Spleen (tissue), 11 donors: ENCODE data around the gene RIMS3. TPM values are rescaled to one million over a fixed set of nuclear protein-coding genes. Genes with fewer than 3 reads are reported as not detected.

Source experiments
- DNase-seq: peaks from one replicate; pipeline ENCODE4 v3.0.0-alpha.2; 2020
- H3K27ac ChIP-seq, 8 donors: fragments of 200-600 bp; sonication (generic) in 7 of 8; 1 replicate in 4 of 8; 2 replicates in 4 of 8; pipeline versions ENCODE4 v1.5.0 to v1.8.0; 2016 to 2021; ENCODE audit warnings: inconsistent platforms in 4 of 8, mild to moderate bottlenecking in 4 of 8, moderate library complexity in 1 of 8
- H3K27me3 ChIP-seq, 7 donors: fragments of 200-600 bp; sonication (generic) in 6 of 7; replicated peaks in 1 of 7; 1 replicate in 4 of 7; 2 replicates in 3 of 7; pipeline versions ENCODE4 v1.5.0 to v1.8.0; 2016 to 2021; ENCODE audit warnings: inconsistent platforms in 3 of 7, mild to moderate bottlenecking in 1 of 7
- H3K36me3 ChIP-seq, 6 donors: fragments of 200-600 bp; sonication (generic) in 5 of 6; 1 replicate in 4 of 6; 2 replicates in 2 of 6; pipeline versions ENCODE4 v1.5.0 to v1.8.0; 2016 to 2021; ENCODE audit warnings: inconsistent platforms in 2 of 6
- H3K4me1 ChIP-seq, 6 donors: fragments of 200-600 bp; sonication (generic) in 5 of 6; 1 replicate in 3 of 6; 2 replicates in 3 of 6; pipeline versions ENCODE4 v1.5.0 to v1.8.0; 2016 to 2021; ENCODE audit warnings: inconsistent platforms in 3 of 6
- H3K4me3 ChIP-seq, 8 donors: fragments of 200-600 bp; sonication (generic) in 7 of 8; 1 replicate in 4 of 8; 2 replicates in 4 of 8; pipeline versions ENCODE4 v1.5.0 to v1.8.0; 2016 to 2021; ENCODE audit warnings: inconsistent platforms in 4 of 8, mild to moderate bottlenecking in 4 of 8, moderate library complexity in 2 of 8
- H3K9me3 ChIP-seq, 8 donors: fragments of 200-600 bp; sonication (generic) in 7 of 8; 1 replicate in 4 of 8; 2 replicates in 4 of 8; pipeline versions ENCODE4 v1.5.0 to v1.8.0; 2016 to 2021; ENCODE audit warnings: inconsistent platforms in 4 of 8
- CTCF ChIP-seq, 11 experiments: fragments of 200-600 bp in 7 of 11; fragments of 450-650 bp in 4 of 11; sonication (generic) in 4 of 11; IDR thresholded peaks in 8 of 11; conservative IDR thresholded peaks in 3 of 11; 1 replicate in 7 of 11; 2 replicates in 4 of 11; pipeline versions ENCODE4 v1.4.0 to v1.8.0; 2016 to 2021; ENCODE audit warnings: antibody characterized with exemption in 11 of 11, inconsistent platforms in 4 of 11, mild to moderate bottlenecking in 1 of 11
- POLR2A ChIP-seq, 3 donors: fragments of 450-650 bp; IDR thresholded peaks; one replicate each; pipeline ENCODE4 v1.5.1; 2017; ENCODE audit warnings: antibody characterized with exemption in 3 of 3, mild to moderate bottlenecking in 1 of 3
- POLR2AphosphoS5 ChIP-seq, 3 donors: sonication (generic); formaldehyde crosslinking; IDR thresholded peaks; one replicate each; pipeline ENCODE4 v1.5.1; 2017; ENCODE audit warnings: antibody characterized with exemption in 3 of 3
- WGBS, 5 donors: extraction: QIAGEN DNeasy Blood & Tissue Kit in 3 of 5; methylation state at CpG; one replicate each; pipeline versions ENCODE4 v1.1.5 to v1.1.7; 2013 to 2018; 5-methylcytosine and 5-hydroxymethylcytosine counted together
- intact Hi-C: fragments of 100-400 bp; cut with DNase I; formaldehyde crosslinking; loops from one replicate; pipeline ENCODE4 v1.15.0; 2023; ENCODE audit warnings: low total_unique reads
- polyA plus RNA-seq, 3 donors: library from polyadenylated mRNA; stranded (reverse); fragments of 200-250 nt; gene quantifications; one replicate each; pipeline ENCODE4 v1.2.1, GENCODE V29; 2013
- total RNA-seq, 7 donors: library from RNA; depleted of rRNA in 3 of 7; stranded (reverse); fragments of >200 nt in 3 of 7; fragmentation: NEBNext Ultra II Directional in 4 of 7; extraction: Animal tissue kit (Norgen Biotek cat#: 25700) in 4 of 7; gene quantifications; one replicate each; pipeline versions ENCODE4 v1.1.0 to v1.2.1, GENCODE V29; 2016 to 2021
- donor health status: healthy with polysubstance abuse.
- donor health status: DM: no; HTN: no; CAD: no; lungs with moderate emphysema.
- donor health status: DM: no; HTN: no; CAD: no.
- donor health status: Bipolar disorder and iron deficiency.
- donor health status: healthy.
- donor health status: DM: no; HTN: no; CAD: no.
- donor health status: DM: yes; HTN: yes; CAD: no.

Gene RIMS3
- total and polyA plus RNA-seq, 10 donors, result 0.30 to 6.9 (median 2.7) TPM

GRCh38 chr1:40625076-40625475, 40.4 kb downstream of the RIMS3 start:
- peaks cover 0 to 8% (median 0%) of the 10 kb centered on the region in 6 donors for H3K4me1 ChIP-seq
- no peak overlapping the region for H3K4me3 ChIP-seq
- no peaks in the 10 kb centered on the region for H3K9me3 ChIP-seq
- DNase-seq, result no peak
- H3K36me3 ChIP-seq, result peaks cover 0 to 6% (median 0%) of the 10 kb centered on the region in 6 donors
- 44 to 73% (median 56%) methylated on average over 4 of the region's 4 CpGs for WGBS, 5 donors
- intact Hi-C loops, result no loop called here
- H3K27me3 ChIP-seq, result no peaks in the 10 kb centered on the region
- no peak overlapping the region for H3K27ac ChIP-seq
- peak in 2 of 11 experiments; percentile 14 to 31 for TF ChIP-seq CTCF (IDR thresholded peaks at IDR 0.05 in 8 of 11, conservative IDR thresholded peaks at IDR 0.05 in 3 of 11)
- TF ChIP-seq POLR2A (IDR thresholded peaks at IDR 0.05), result no peak

- intact Hi-C loops, result no loop called here
- no peaks in the 10 kb centered on the region for H3K9me3 ChIP-seq
- no peak overlapping the region for H3K27ac ChIP-seq
- peaks cover 0 to 6% (median 0%) of the 10 kb centered on the region in 6 donors for H3K36me3 ChIP-seq
- TF ChIP-seq POLR2A (IDR thresholded peaks at IDR 0.05) (no peak), CTCF (IDR thresholded peaks at IDR 0.05 in 8 of 11, conservative IDR thresholded peaks at IDR 0.05 in 3 of 11) (no peak), POLR2AphosphoS5 (IDR thresholded peaks at IDR 0.05) (no peak)
- H3K4me1 ChIP-seq, result no peaks in the 10 kb centered on the region
- no peak for DNase-seq
- no peak overlapping the region for H3K4me3 ChIP-seq
- H3K27me3 ChIP-seq, result no peaks in the 10 kb centered on the region
- WGBS, 5 donors, result 73 to 91% (median 81%) methylated on average over 4 of the region's 4 CpGs
Measured at GRCh38 chr1:40622936-40623629, 42.4 kb downstream of the RIMS3 start.

GRCh38 chr1:40621821-40622450, 43.5 kb downstream of the RIMS3 start:
- Histone ChIP-seq H3K4me1 (no peaks in the 10 kb centered on the region), H3K9me3 (no peaks in the 10 kb centered on the region), H3K27me3 (no peaks in the 10 kb centered on the region), H3K4me3 (no peak overlapping the region), H3K27ac (no peak overlapping the region), H3K36me3 (peaks cover 0 to 6% (median 0%) of the 10 kb centered on the region in 6 donors)
- 73 to 86% (median 85%) methylated on average over 5 to 6 of the region's 6 CpGs for WGBS, 5 donors
- intact Hi-C loops, result no loop called here
- DNase-seq, result no peak
- TF ChIP-seq CTCF (IDR thresholded peaks at IDR 0.05 in 8 of 11, conservative IDR thresholded peaks at IDR 0.05 in 3 of 11), result no peak
- TF ChIP-seq POLR2AphosphoS5 (IDR thresholded peaks at IDR 0.05), result no peak

- no peaks in the 10 kb centered on the region for H3K4me1 ChIP-seq
- peaks cover 0 to 2% (median 0%) of the 10 kb centered on the region in 6 donors for H3K36me3 ChIP-seq
- TF ChIP-seq POLR2AphosphoS5 (IDR thresholded peaks at IDR 0.05), result no peak
- no peak for TF ChIP-seq POLR2A (IDR thresholded peaks at IDR 0.05)
- TF ChIP-seq CTCF (IDR thresholded peaks at IDR 0.05 in 8 of 11, conservative IDR thresholded peaks at IDR 0.05 in 3 of 11), result no peak
- H3K27ac ChIP-seq, result no peak overlapping the region
- H3K4me3 ChIP-seq, result no peak overlapping the region
- 70 to 85% (median 80%) methylated on average over 3 of the region's 3 CpGs for WGBS, 5 donors
- intact Hi-C loops, result no loop called here
- DNase-seq, result no peak
- no peaks in the 10 kb centered on the region for H3K27me3 ChIP-seq
- no peaks in the 10 kb centered on the region for H3K9me3 ChIP-seq
Measured at GRCh38 chr1:40620586-40621210, 44.8 kb downstream of the RIMS3 start.
